Osteocyte (in vitro differentiated cells): ENCODE measurements around the gene TBX15. TPM values are rescaled to one million over a fixed set of nuclear protein-coding genes. Genes with fewer than 3 reads are reported as not detected.

Source experiments
- DNase-seq: peaks from one replicate; pipeline ENCODE4 v3.0.0; 2021; ENCODE audit warnings: mixed read lengths; ENCODE audit not compliant: unreplicated experiment; ENCODE audit errors: extremely low spot score
- H3K27ac Mint-ChIP-seq: one replicate; pipeline ENCODE4 v1.8.0; 2021; ENCODE audit warnings: mild to moderate bottlenecking, mixed read lengths; ENCODE audit not compliant: unreplicated experiment
- H3K27me3 Mint-ChIP-seq: one replicate; pipeline ENCODE4 v1.8.0; 2021; ENCODE audit warnings: mixed read lengths; ENCODE audit not compliant: unreplicated experiment
- H3K36me3 Mint-ChIP-seq: one replicate; pipeline ENCODE4 v1.8.0; 2021; ENCODE audit warnings: mixed read lengths; ENCODE audit not compliant: unreplicated experiment
- H3K4me1 Mint-ChIP-seq: one replicate; pipeline ENCODE4 v1.8.0; 2021; ENCODE audit warnings: mixed read lengths; ENCODE audit not compliant: unreplicated experiment
- H3K4me3 Mint-ChIP-seq: one replicate; pipeline ENCODE4 v1.8.0; 2021; ENCODE audit warnings: mild to moderate bottlenecking, moderate library complexity, mixed read lengths; ENCODE audit not compliant: unreplicated experiment
- H3K9me3 Mint-ChIP-seq: one replicate; pipeline ENCODE4 v1.8.0; 2021; ENCODE audit warnings: mixed read lengths; ENCODE audit not compliant: unreplicated experiment
- CTCF ChIP-seq: fragments of 200-600 bp; sonication (generic); IDR thresholded peaks from 2 replicates; pipeline ENCODE4 v1.5.0; 2021; ENCODE audit warnings: antibody characterized with exemption, mild to moderate bottlenecking, moderate library complexity
- total RNA-seq: library from RNA; stranded (reverse); gene quantifications from 2 replicates; pipeline ENCODE4 v1.2.1, GENCODE V29; 2021

TBX15 gene
- total RNA-seq, 1 donor from 2014 or later, result 4.3 TPM

- Mint-ChIP-seq H3K4me3 (no peak overlapping the region), H3K36me3 (no peaks in the 10 kb centered on the region), H3K27me3 (no peaks in the 10 kb centered on the region), H3K9me3 (no peaks in the 10 kb centered on the region), H3K4me1 (no peaks in the 10 kb centered on the region), H3K27ac (no peak overlapping the region)
- TF ChIP-seq CTCF, result no peak
- DNase-seq, result no peak
Measured at GRCh38 chr1:118902299-118902698, 85.8 kb downstream of the TBX15 start.

GRCh38 chr1:118900643-118901440 lies 87.3 kb downstream of the TBX15 start:
- Mint-ChIP-seq H3K4me1 (no peaks in the 10 kb centered on the region), H3K9me3 (peaks cover 3% of the 10 kb centered on the region), H3K36me3 (no peaks in the 10 kb centered on the region), H3K27me3 (no peaks in the 10 kb centered on the region), H3K4me3 (no peak overlapping the region), H3K27ac (no peak overlapping the region)
- DNase-seq, result no peak
- no peak for TF ChIP-seq CTCF

- Mint-ChIP-seq H3K27me3 (no peaks in the 10 kb centered on the region), H3K4me3 (no peak overlapping the region), H3K9me3 (peaks cover 9% of the 10 kb centered on the region), H3K36me3 (no peaks in the 10 kb centered on the region), H3K27ac (no peak overlapping the region), H3K4me1 (no peaks in the 10 kb centered on the region)
- no peak for TF ChIP-seq CTCF
- DNase-seq, result no peak
Measured at GRCh38 chr1:118899340-118899739, 88.8 kb downstream of the TBX15 start.

- H3K27me3 Mint-ChIP-seq, result no peaks in the 10 kb centered on the region
- no peak for DNase-seq
- peaks cover 9% of the 10 kb centered on the region for H3K9me3 Mint-ChIP-seq
- no peaks in the 10 kb centered on the region for H3K36me3 Mint-ChIP-seq
- no peak overlapping the region for H3K27ac Mint-ChIP-seq
- no peaks in the 10 kb centered on the region for H3K4me1 Mint-ChIP-seq
- H3K4me3 Mint-ChIP-seq, result no peak overlapping the region
- no peak for TF ChIP-seq CTCF
Measured at GRCh38 chr1:118898712-118899111, 89.4 kb downstream of the TBX15 start.

GRCh38 chr1:118896416-118896815 lies 91.7 kb downstream of the TBX15 start:
- H3K4me3 Mint-ChIP-seq, result no peak overlapping the region
- no peak overlapping the region for H3K27ac Mint-ChIP-seq
- H3K36me3 Mint-ChIP-seq, result no peaks in the 10 kb centered on the region
- no peaks in the 10 kb centered on the region for H3K27me3 Mint-ChIP-seq
- peaks cover 9% of the 10 kb centered on the region for H3K9me3 Mint-ChIP-seq
- H3K4me1 Mint-ChIP-seq, result no peaks in the 10 kb centered on the region
- DNase-seq, result no peak
- no peak for TF ChIP-seq CTCF
